ENCODE data around the gene DNAH11.
A peak's percentile ranks its signal among the peaks of the same experiment; 100 is the strongest.
"Not testable (repeated sequence)": the region's sequence is repeated elsewhere in the genome, so short reads cannot be mapped to it uniquely, and the experiment has no call there.

The DNAH11 gene

DNA sequence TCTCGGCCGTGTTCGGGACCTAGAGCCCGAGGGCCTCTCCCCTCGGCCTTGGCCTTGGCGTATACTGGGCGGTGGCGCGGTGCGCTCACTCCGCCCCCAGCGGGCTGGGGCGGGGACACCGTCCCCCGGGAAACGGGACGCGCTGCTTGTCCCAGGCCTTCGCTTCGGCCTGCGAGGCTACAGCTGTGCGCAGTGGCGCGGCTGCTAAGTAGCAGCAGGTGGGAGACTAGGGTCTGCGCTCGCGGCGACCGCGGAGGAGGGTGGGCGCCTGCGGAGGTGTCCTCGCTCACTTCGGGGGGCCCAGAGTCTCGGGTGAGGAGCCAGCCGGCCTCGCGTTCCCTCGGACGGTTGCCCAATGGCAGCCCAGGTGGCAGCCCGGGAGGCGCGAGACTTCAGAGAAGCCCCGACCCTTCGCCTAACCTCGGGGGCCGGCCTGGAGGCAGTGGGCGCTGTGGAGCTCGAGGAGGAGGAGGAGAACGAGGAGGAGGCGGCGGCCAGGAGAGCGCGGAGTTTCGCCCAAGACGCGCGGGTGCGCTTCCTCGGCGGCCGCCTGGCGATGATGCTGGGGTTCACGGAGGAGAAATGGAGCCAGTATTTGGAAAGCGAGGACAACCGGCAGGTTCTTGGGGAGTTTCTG lies at the start of gene DNAH11:
TSS of gene DNAH11 (plus strand) at position 149 of the 637 bp plus-strand sequence. CDS start at position 356, 207 bp downstream.
- DNase-seq: peak; percentile 73

- no peak for DNase-seq
Observed at GRCh38 chr7:21495731-21496130, 47.1 kb upstream of the DNAH11 start.

DNA sequence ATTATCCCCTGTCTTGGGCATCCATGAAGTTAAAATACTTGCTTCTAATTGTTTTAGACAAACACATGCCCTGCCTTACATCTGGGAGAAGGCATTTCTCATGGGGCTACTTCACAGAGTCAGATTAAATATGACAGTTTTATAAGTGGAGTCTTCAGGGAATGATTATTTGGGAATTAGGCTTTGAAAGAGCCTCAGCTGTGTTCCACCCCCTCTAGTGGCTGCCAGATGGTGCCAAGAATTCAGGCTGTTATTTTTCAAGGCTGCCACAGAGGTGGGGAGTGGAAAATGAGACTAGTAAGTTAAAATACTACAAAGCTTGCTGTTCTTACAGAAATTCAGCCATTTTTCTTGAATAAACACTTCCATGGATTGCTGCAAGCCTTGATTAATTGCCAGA lies 45.8 kb upstream of the DNAH11 start:
- DNase-seq: peak; percentile 15

- DNase-seq: no peak
Observed at GRCh38 chr7:21500117-21500832, 42.6 kb upstream of the DNAH11 start.

GRCh38 chr7:21504021-21504420 lies 38.8 kb upstream of the DNAH11 start:
- DNase-seq: no peak

- DNase-seq: peak; percentile 75
Observed at GRCh38 chr7:21507627-21508343, 35.1 kb upstream of the DNAH11 start.

- no peak for DNase-seq
Observed at GRCh38 chr7:21508538-21508937, 34.3 kb upstream of the DNAH11 start.

- no peak for DNase-seq
Observed at GRCh38 chr7:21514062-21514461, 28.8 kb upstream of the DNAH11 start.

- DNase-seq: no peak
Observed at GRCh38 chr7:21524680-21525079, 18.2 kb upstream of the DNAH11 start.

DNA sequence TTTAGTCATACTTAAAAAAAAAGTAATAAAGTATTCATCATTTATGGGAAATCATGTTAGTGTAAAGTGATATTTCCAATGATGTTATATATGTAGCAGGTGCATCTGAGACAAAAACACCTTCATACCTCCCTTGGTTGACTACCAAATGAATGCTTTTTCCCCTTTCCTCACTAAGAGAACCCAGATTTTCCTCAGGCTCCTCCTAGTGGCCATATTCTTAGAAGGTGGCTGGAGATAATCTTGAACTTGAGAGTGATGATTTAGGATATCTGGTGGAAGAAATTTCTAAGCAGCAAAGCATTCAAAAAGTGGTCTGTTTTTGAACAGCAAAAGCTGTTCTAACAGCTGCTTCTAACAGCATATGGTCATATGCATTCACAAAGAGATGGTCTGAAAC lies 16.8 kb upstream of the DNAH11 start:
- DNase-seq: peak; percentile 60

DNA sequence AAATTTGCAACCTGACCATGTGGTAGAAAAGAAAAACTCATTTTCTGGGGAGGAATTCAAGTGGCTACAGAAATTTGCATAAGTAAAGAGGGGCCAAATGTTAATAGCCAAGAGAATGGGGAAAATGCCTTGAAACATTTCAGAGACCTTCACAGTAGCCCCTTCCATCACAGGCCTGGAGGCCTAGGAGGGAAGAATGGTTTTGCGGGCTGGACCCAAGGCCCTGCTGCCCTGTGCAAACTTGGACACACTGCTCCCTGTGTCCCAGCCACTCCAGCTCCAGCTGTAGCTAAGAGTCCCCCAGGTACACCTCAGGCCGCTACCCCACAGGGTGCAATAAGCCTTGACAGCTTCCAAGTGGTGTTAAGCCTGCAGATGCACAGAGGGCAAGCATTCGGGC lies 16.4 kb upstream of the DNAH11 start:
- DNase-seq: no peak

DNA sequence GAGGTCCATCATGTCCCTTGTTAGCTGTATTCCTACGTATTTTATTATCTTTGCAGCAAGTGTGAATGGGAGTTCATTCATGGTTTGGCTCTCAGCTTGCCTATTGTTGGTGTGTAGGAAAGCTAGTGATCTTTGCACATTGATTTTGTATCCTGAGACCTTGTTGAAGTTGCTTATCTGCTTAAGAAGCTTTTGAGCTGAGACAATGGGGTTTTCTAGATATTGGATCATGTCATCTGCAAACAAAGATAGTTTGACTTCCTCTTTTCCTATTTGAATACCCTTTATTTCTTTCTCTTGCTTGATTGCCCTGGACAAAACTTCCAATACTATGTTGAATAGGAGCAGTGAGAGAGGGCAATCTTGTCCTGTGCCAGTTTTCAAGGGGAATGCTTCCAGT lies 10.4 kb upstream of the DNAH11 start:
- DNase-seq: peak; percentile 9

GRCh38 chr7:21533646-21534045 lies 9.2 kb upstream of the DNAH11 start:
- not testable (repeated sequence) for DNase-seq

DNA sequence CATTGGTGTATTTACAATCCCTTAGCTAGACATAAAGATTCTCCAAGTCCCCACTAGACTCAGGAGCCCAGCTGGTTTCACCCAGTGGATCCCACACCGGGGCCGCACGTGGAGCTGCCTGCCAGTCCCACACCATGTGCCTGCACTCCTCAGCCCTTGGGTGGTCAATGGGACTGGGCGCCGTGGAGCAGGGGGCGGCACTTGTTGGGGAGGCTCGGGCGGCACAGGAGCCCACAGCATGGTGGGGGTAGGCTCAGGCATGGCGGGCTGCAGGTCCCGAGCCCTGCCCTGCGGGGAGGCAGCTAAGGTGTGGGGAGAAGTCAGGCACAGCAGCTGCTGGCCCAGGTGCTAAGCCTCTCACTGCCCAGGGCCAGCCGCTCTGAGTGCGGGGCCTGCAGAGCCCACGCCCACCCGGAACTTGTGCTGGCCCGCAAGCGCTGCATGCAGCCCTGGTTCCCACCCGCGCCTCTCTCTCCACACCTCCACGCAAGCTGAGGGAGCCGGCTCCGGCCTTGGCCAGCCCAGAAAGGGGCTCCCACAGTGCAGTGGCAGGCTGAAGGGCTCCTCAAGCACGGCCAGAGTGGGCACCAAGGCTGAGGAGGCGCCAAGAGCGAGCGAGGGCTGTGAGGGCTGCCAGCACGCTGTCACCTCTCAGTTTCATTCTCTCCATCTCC lies 6.3 kb upstream of the DNAH11 start:
- DNase-seq: not testable (repeated sequence)

GRCh38 chr7:21538936-21539495 lies 3.8 kb upstream of the DNAH11 start:
- DNase-seq: no peak

GRCh38 chr7:21543528-21544302 lies 876 bp downstream of the DNAH11 start:
- peak; percentile 9 for DNase-seq

DNA sequence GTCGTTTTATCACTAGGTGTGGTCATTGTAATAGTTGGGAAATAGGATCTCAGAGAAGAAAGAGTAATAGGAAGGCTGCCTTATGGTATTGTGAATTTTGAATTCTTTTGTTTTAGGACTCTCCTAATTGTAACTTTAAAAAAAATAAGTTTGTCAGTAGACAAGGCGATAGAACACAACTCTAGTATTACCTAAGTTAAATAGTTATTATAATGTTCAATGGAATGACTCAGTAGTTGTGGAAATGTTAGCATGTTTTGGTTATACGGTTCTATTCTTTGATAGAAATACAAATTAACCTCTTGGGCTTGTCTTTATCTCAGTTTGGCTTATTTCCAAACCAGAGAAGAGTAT lies 1.4 kb downstream of the DNAH11 start:
- DNase-seq: no peak

- DNase-seq: no peak
Observed at GRCh38 chr7:21544715-21545114, 1.9 kb downstream of the DNAH11 start.

GRCh38 chr7:21547501-21547900 lies 4.7 kb downstream of the DNAH11 start:
- no peak for DNase-seq

DNA sequence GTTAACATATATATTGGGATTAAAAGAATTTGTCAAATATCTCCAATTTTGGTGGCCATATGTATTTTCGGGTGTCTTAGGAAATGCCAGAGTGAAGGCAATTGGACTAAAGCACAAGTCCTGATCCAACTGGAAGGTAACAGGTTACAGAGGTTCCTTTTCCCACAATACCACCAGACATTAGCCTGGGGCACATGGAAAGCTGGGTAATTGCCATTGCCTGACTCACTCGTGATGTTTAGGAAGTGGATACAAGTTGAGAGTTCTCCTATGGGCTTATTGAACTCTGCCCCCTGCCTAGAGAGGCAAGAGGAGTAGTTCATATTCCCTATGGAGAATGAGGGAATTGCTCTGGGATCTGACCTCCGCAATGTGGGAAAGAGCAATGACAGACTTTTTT lies 5.7 kb downstream of the DNAH11 start:
- no peak for DNase-seq

DNA sequence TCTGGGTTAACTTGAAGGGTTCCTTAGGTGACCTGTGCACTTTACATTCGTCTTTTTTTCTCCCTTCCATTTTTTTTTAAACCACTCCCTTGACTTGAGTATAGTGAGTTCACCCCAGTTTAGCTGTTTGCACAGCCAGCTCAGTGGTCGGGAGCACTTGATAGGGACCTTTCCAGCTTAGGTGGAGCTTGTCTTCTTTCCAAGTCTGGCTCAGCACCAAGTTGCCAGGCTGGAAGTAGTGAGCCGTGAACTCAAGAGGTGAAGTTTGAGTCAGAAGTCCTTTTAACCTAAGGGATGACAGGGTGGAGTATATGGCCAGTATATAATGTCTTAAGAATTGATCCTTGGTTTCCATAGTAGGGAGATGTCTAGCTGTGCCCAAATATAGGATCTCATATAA lies 7.2 kb downstream of the DNAH11 start:
- no peak for DNase-seq

DNA sequence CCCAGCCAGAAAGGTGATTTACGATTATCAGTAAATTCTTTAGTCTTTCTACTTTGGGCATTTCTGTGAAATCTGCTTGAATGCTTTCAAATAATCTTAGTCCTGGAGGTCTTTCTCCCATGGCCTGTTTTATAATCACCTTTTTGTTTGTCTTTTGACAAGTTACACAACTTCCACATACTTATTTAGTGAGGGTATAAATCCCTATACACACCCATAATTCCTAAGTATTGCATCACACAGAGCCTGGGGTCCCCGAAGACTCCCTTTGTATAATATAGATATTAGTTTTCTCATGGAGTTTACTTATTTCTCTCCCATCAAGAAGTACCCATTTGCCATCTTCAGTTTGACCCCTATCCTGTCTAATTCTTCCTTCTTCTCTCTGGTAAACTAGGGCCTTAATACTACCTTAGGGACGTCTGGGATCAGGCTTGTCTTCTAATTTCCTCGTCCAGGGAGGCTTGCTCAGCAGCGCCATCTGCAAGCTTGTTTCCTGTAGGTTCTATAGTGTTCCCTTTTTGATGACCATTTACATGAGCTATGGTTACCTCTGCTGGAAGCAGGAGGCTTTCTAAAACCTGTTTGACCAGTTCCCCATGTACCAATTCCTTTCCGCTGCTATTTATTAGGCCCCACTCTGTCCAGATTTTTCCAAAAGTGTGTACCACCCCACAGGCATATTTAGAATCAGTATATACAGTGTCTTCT lies 8.1 kb downstream of the DNAH11 start:
- no peak for DNase-seq
